HK-2 (cell line): ENCODE measurements around the gene PAK1.

Source experiments
- DNase-seq: peaks from one replicate; pipeline ENCODE4 v3.0.0-alpha.2; 2018; ENCODE audit not compliant: unreplicated experiment

The PAK1 gene

DNA sequence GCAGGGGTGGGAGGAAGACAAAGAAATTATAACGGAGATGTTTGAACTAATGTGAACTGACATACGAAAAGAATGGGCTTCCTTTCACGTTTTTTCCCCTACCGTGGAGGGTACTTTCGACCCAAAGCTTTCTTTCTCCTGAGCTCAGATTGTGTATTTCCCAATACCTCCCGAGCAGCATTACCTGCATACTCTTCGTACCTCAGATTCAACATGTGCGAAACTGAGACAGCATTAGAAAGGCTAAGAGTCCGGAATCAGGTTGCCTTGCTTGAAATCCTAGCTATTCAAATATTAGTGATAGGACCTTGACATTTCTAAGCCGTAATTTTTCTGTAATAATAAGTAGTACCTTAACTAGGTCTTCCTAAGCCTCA lies 778 bp upstream of the PAK1 start:
- no peak for DNase-seq

- DNase-seq, result peak; percentile 49
These were observed 698 bp downstream of the PAK1 start for GRCh38 chr11:77472991-77473800.

DNA sequence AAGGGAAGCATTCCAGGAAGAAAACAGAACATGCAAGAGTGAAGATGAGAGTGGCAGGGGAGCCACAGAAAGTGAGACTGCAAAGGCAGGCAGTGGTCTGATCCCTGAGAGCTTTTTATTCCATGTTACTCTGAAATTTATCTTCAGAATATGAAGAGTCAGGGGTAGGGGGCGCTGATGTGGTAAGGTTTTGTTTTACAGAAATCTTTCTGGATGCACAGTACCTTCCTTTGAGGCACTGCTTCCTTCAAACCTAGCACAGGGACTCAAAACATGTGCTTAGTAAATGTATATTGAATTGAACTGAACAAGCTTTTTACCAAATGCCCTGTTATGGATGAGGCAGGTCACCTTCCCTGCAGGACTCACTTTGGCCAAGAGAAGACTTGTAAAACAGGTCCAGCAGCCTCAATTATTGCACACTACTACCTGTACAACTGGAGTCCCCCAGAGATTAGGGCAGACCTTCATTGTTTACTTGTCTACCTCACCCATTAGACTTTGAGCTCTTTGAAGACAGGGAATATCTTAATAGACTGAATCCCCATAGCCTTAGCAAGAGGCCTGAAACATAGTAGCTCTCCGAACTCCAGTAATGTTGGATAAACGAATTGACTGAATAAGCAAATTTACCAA lies 2.2 kb downstream of the PAK1 start:
- DNase-seq, result no peak

GRCh38 chr11:77470971-77471370 lies 2.9 kb downstream of the PAK1 start:
- DNase-seq, result no peak

- no peak for DNase-seq
These were observed 3.4 kb downstream of the PAK1 start for GRCh38 chr11:77470504-77470903.

DNA sequence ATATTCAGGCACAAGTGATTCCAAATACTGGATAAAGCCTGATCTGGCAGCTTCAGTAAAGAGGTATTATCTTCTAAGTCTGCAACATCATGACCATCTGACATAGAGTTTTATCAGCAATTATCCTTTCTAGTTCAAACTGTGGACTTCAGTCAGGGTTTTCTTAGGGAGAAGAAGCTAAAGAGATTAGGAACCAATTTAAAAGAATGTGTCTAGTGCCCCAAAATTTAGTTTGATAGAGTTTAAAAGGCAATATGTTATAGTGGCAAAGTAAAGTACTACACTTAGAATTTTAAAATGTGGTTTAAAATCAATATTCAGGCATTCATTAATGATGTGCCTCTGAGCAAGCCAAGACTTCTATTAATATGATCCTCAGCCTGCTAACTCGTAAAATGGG lies 5.4 kb downstream of the PAK1 start:
- DNase-seq, result no peak

GRCh38 chr11:77467993-77468392 lies 5.9 kb downstream of the PAK1 start:
- no peak for DNase-seq

- no peak for DNase-seq
These were observed 6.7 kb downstream of the PAK1 start for GRCh38 chr11:77467233-77467632.

- no peak for DNase-seq
These were observed 16.6 kb downstream of the PAK1 start for GRCh38 chr11:77457340-77457739.

- no peak for DNase-seq
These were observed 18.2 kb downstream of the PAK1 start for GRCh38 chr11:77455740-77456139.

DNA sequence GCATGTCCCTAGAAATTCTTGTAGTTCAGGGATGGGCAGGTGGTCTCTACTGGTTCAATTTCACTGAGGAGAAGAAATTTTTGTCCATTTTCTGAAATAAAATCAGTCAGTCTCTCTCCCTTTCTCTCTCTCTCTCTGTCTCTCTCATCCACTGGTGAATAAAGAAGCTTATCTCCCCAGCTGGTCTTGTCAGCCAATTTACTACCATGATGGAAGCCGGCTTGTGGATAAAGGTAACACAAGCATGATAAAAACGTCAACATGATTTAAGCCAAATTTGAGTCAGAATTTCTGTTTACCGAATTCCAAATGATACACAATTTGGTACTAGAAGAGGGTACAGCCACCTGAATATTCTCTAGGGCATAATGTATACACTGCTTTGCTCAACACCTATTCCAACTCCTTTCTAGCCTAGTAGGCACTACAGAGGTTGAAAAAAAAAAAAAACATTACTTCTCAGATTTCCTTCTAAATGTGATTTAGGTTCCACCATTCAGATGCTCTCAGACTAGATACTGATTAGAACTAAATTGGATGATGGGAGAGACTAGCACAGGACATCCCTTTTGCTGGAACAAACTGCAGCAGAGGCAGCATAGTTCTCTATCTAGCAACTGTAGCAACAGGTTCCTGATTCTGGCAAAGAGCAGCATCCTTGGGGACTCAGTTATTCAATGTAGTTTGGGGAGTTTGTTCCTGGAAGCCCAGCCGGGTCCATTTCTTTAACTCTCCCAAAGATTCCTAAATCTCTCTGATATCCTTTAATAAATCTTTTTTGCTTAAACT lies 18.8 kb downstream of the PAK1 start:
- no peak for DNase-seq

GRCh38 chr11:77450227-77450626 lies 23.7 kb downstream of the PAK1 start:
- no peak for DNase-seq

DNA sequence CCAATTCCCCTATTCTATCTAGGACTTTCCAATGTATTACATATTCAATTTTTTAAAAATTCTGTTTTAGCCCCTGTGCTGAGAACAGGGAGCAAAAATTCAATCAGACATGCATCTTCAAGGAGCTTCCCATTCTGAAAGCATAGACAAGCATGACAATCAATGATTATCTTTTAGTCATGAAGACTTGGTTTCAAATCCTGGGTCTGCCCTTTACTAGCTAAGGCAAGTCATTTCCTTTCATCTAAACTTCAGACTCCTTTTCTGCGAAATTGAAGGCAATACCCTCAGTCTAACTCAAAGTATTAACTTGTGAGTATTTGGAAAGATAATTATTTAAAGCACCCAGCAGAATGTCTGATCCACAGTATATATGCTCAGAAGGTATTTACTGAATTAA lies 24.1 kb downstream of the PAK1 start:
- no peak for DNase-seq

DNA sequence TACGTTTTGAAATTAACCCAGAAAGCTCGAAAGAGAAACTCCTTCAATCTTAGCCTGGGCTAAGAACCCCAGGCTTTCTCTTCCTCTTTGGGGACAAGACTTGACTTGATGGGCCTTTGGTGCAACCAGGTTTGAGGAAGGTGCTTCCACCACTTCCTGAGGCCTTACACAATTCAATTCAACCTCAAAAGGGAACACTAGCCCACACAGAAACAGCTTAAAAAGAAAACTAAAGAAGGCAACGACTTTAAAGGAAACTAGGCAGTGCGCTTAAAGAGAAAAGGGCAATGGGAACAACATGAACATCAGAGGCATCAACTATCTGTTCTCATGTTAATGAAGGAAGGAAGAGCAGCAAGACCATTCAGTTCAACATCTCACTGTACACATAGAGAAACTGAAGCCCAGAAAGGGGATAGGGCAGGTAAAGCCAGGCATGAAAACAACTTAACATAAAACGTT lies 24.8 kb downstream of the PAK1 start:
- DNase-seq, result no peak

GRCh38 chr11:77448269-77448668 lies 25.6 kb downstream of the PAK1 start:
- no peak for DNase-seq

DNA sequence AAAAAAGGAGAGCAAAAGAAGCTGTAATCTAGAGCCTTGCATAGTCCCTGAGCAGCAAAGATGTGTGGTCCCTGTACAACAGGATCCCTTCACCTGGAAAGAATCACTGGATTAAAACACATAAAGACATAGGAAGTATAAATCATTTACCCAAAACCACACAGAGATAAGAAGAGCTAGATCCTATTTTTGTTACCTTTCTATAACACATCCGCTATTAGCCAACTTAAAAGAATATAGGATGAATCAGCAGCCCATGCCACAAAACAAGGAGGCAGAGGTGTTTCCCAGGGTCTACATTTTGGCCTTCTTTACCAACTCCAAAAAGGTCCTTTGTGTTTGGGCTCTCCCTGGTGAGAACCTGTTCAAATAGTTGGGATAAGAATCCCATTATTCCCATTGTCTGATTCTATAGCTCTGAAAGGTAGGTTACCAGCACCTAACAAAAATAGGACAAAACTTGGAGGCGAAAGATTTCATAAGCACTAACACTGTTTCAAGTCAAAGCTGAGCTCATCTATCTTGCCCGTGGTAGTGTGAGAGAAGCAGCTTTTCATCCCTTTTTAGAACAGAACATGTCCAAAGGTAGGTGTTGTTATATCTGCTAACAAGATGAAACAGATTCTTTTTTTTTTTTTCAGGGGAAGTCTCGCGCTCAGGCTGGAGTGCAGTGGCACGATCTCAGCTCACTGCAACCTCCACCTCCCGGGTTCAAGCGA lies 26.8 kb downstream of the PAK1 start:
- DNase-seq, result no peak

- DNase-seq, result no peak
These were observed 29.6 kb downstream of the PAK1 start for GRCh38 chr11:77444261-77444660.

- no peak for DNase-seq
These were observed 31.4 kb downstream of the PAK1 start for GRCh38 chr11:77442394-77443053.

- DNase-seq, result no peak
These were observed 32.5 kb downstream of the PAK1 start for GRCh38 chr11:77441426-77441825.

GRCh38 chr11:77440678-77441077 lies 33.2 kb downstream of the PAK1 start:
- no peak for DNase-seq

DNA sequence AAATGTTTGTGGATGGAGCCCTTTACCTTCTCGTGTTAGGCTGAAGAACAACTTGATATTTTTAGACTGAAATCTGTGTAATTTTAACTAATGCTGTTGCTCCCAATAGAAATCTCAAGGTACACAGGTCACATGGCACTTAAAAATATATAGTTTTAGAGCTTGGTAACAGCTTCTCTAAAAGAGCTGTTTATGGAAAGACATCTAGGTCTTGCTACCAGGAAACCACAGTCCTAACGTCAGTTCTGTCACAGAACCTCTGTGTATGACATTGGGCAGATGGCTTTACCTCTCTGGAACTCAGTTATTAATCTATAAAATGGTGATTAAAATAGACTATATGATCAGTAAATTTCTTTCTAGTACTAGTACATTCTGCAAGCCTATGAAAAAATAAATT lies 35.4 kb downstream of the PAK1 start:
- no peak for DNase-seq

GRCh38 chr11:77436969-77437368 lies 36.9 kb downstream of the PAK1 start:
- no peak for DNase-seq
